NCI-H2227 (cell line): ENCODE measurements around the gene RAB1B.
A peak's percentile ranks its signal among the peaks of the same experiment; 100 is the strongest.

Source experiments
- DNase-seq: peaks from one replicate; lab custom pipeline; 2025; ENCODE audit not compliant: unreplicated experiment; lab: John Stamatoyannopoulos, UW

The RAB1B gene

GRCh38 chr11:66282468-66283455 is 14.3 kb downstream of the RAB1B start:
- DNase-seq: peak; percentile 99

GRCh38 chr11:66283461-66284105 is 15.1 kb downstream of the RAB1B start:
- DNase-seq: no peak

- DNase-seq: no peak
Observed at GRCh38 chr11:66284526-66285078, 16.2 kb downstream of the RAB1B start.

- no peak for DNase-seq
Observed at GRCh38 chr11:66285250-66285947, 17.0 kb downstream of the RAB1B start.

GRCh38 chr11:66286699-66287098 is 18.3 kb downstream of the RAB1B start:
- DNase-seq: no peak

GRCh38 chr11:66287211-66287888 is 18.9 kb downstream of the RAB1B start:
- DNase-seq: no peak

GRCh38 chr11:66287889-66288670 is 19.6 kb downstream of the RAB1B start:
- no peak for DNase-seq

GRCh38 chr11:66288671-66289547 is 20.5 kb downstream of the RAB1B start, which contains the start of gene YIF1A:
Gene YIF1A (minus strand): TSS chr11:66289143. CDS start chr11:66288985, 158 bp downstream.
- DNase-seq: peak; percentile 99

GRCh38 chr11:66289548-66290329 is 21.3 kb downstream of the RAB1B start:
- peak; percentile 82 for DNase-seq

GRCh38 chr11:66290330-66290621 is 21.8 kb downstream of the RAB1B start:
- DNase-seq: no peak

- peak; percentile 63 for DNase-seq
Observed at GRCh38 chr11:66291303-66291705, 22.9 kb downstream of the RAB1B start.

- peak; percentile 63 for DNase-seq
Observed at GRCh38 chr11:66291706-66292542, 23.5 kb downstream of the RAB1B start, which contains the start of gene TMEM151A. Gene TMEM151A (plus strand): TSS chr11:66291894. CDS start chr11:66292014, 120 bp downstream.

GRCh38 chr11:66292543-66293332 is 24.3 kb downstream of the RAB1B start:
- DNase-seq: no peak

GRCh38 chr11:66293352-66293751 is 24.9 kb downstream of the RAB1B start:
- DNase-seq: no peak

GRCh38 chr11:66293777-66294625 is 25.6 kb downstream of the RAB1B start:
- DNase-seq: no peak
